GM10266 (cell line): Measurements from ENCODE around the gene OR9A4.

Experiments used
- DNase-seq: peaks from one replicate; pipeline ENCODE4 v3.0.0; 2012; ENCODE audit errors: extremely low spot score
- TF ChIP-seq, protein P1 (sequence below): IDR thresholded peaks from 2 replicates; pipeline ENCODE4 v1.5.1; 2012; ENCODE audit warnings: mild to moderate bottlenecking, low read depth; ENCODE audit not compliant: control insufficient read depth, insufficient read depth; ENCODE audit errors: missing control alignments

Gene OR9A4, protein sequence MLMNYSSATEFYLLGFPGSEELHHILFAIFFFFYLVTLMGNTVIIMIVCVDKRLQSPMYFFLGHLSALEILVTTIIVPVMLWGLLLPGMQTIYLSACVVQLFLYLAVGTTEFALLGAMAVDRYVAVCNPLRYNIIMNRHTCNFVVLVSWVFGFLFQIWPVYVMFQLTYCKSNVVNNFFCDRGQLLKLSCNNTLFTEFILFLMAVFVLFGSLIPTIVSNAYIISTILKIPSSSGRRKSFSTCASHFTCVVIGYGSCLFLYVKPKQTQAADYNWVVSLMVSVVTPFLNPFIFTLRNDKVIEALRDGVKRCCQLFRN

DNA sequence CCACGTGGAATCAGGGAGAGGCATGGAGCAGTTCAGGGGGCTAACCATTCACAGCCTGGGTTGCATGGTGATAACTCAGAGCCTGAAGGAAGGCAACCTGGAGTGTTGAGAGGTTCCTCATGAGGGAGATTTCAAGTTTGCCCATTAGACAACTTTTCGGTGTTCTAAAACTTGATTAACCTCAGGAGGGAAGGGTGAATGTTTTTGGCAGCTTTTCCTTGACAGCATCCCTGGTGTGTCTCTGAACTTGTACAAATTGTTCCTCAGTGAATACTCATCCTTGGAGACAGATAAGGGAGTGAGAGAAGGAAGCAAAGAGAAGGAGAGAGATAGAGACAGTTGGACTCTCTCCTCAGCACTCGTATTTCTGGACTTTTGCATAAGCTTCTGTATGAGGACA is at the start of gene OR9A4:
Gene OR9A4, plus strand, starts transcription at position 301 of the 400 bp plus-strand sequence. CDS start 2,477 bp downstream, outside the sequence.
- TF ChIP-seq, protein P1, sequence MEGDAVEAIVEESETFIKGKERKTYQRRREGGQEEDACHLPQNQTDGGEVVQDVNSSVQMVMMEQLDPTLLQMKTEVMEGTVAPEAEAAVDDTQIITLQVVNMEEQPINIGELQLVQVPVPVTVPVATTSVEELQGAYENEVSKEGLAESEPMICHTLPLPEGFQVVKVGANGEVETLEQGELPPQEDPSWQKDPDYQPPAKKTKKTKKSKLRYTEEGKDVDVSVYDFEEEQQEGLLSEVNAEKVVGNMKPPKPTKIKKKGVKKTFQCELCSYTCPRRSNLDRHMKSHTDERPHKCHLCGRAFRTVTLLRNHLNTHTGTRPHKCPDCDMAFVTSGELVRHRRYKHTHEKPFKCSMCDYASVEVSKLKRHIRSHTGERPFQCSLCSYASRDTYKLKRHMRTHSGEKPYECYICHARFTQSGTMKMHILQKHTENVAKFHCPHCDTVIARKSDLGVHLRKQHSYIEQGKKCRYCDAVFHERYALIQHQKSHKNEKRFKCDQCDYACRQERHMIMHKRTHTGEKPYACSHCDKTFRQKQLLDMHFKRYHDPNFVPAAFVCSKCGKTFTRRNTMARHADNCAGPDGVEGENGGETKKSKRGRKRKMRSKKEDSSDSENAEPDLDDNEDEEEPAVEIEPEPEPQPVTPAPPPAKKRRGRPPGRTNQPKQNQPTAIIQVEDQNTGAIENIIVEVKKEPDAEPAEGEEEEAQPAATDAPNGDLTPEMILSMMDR = no peak
- DNase-seq = no peak

DNA sequence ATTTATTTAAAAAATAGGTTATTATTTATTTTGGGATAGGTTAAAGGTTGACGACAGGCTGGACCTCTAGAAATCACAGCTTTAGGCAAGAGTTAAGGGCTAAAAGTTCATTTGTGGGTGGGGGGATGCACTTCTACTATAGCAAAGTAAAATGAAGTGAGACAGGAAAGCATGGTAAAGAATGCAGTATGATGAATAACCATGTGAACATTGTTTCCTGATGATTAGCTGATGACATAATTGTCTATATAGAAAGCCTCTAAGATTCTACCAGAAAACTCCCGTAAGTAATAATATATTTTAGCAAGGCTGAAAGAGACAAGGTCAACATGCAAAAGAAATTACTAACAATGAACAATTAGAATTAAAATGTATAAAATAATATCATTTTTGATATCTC is 49.2 kb upstream of the OR9A4 start:
- DNase-seq = no peak
- TF ChIP-seq, protein P1 = no peak

DNA sequence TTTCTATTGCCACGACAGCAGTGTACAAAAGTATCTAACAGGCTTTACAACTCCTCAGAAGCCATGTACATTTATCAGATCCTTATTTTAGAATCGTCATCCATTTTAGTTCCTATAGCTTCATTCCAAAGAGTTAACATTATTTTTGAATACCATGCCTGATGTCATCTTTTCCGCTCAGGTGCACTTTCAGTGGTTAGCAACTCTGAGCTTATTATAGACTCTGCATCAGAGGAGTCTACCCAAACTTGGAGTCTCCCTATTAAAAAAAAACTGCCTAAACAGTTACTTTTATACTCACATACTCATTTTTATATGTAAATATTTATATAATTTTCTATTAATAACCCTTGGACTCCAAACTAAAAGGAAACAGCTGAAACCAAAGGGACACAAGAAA is 43.3 kb upstream of the OR9A4 start:
- TF ChIP-seq, protein P1 = no peak
- no peak for DNase-seq

DNA sequence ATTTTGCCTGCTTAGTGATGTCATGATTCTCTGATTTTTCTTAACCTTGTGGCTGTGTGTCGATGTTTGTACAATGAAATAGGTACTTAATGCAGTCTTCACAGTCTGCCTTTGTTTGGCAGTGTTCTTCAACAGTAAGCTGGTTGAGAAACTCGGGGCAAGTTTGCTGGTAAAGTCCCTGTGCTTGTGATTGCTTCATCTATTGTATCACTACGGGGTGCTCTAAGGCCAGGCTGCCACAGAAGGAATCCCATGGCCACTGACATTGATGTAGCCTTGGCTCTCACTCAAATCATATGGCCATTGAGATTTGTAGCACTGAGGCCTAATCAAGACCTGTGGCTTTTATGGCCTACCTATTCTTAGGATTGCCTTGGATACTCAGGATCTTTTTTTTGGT is 41.4 kb upstream of the OR9A4 start:
- TF ChIP-seq, protein P1 = no peak
- no peak for DNase-seq

DNA sequence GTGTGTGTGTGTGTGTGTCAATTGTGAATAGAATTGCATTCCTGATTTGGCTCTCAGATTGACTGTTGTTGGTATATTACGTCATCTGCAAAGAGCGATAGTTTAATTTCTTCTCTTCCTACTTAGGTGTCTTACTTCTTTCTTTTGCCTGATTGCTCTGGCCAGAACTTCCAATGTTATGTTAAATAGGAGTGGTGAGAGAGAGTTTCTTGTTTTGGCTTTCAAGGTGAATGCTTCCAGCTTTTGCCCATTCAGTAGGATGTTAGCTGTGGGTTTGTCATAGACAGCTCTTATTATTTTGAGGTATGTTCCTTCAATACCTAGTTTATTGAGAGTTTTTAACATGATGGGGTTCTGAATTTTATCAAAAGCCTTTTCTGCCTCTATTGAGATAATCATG is 40.7 kb upstream of the OR9A4 start:
- TF ChIP-seq, protein P1 = no peak
- no peak for DNase-seq

DNA sequence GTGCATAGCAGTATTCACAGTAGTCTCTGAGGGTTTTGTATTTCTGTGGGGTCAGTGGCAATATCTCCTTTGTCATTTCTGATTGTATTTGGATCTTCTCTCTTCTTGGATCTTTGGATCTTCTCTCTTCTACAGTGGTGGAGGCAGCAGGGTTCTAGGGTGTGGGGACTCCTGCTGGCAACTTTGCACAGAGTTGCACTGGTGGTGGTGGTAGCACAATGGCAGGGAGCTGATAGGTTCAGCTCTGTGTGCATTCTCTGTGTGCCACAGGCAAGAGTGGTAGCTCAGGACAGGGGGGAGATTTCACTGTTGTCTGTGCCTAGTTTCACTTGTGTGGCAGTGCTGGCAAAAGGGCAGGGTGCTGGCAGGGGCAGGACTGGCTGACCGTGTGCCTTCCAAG is 39.8 kb upstream of the OR9A4 start:
- TF ChIP-seq, protein P1 = no peak
- DNase-seq = no peak

DNA sequence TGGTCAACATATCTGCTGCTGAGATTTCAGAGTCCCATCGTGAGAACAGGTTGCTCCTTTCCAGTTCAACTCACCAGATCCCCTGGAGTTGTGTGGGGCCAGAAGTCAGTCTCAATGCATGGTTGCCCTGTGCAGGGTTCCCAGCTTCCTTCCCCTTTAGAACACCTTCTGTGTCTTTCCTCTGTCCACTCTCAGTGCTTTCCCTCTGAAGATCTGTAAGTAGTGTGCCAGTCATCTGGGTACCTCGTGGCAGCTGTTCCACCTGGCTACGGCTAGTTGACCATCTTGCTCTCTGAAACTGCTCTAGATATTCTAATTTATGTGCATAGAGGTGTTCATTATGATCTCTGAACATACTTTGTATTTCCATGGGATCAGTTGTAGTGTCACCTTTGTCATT is 38.8 kb upstream of the OR9A4 start:
- DNase-seq = no peak
- TF ChIP-seq, protein P1 = no peak
